ENCODE data around the gene PPP1R9B.

GRCh38 chr17:50194140-50194933, 43.9 kb upstream of the PPP1R9B start:
- no peak for TF ChIP-seq CTCF (conservative IDR thresholded peaks at IDR 0.05; ENCODE audit: low read depth, low read length)
- TF ChIP-seq EZH2 (IDR thresholded peaks at IDR 0.05; ENCODE audit: borderline replicate concordance, low read depth, low read length, poor library complexity, severe bottlenecking): no peak
